Liver (tissue), 9 donors: ENCODE data around the gene ARL3. TPM values are rescaled to one million over a fixed set of nuclear protein-coding genes. Genes with fewer than 3 reads are reported as not detected.

Source experiments
- DNase-seq: peaks from one replicate; pipeline ENCODE4 v3.0.0-alpha.2; 2017; ENCODE audit warnings: low spot score
- H3K27ac ChIP-seq, 2 donors: one replicate each; pipeline ENCODE4 v1.7.0; 2013; ENCODE audit warnings: inconsistent platforms in 2 of 2, low read length in 2 of 2, control low read depth in 1 of 2, low read depth in 1 of 2, mild to moderate bottlenecking in 1 of 2
- H3K27me3 ChIP-seq, 4 donors: one replicate each; pipeline versions ENCODE4 v1.6.1 to v1.7.0; 2013; ENCODE audit warnings: low read length in 3 of 4, inconsistent platforms in 1 of 4, mild to moderate bottlenecking in 1 of 4, moderate library complexity in 1 of 4; ENCODE audit not compliant: control insufficient read depth in 4 of 4, insufficient read depth in 4 of 4
- H3K36me3 ChIP-seq, 4 donors: one replicate each; pipeline versions ENCODE4 v1.6.1 to v1.7.0; 2013; ENCODE audit warnings: low read length in 3 of 4, mild to moderate bottlenecking in 3 of 4, low read depth in 1 of 4, moderate library complexity in 1 of 4; ENCODE audit not compliant: control insufficient read depth in 4 of 4, insufficient read depth in 3 of 4
- H3K4me1 ChIP-seq, 4 donors: one replicate each; pipeline versions ENCODE4 v1.6.1 to v1.7.0; 2013; ENCODE audit warnings: low read length in 3 of 4, mild to moderate bottlenecking in 3 of 4, moderate library complexity in 1 of 4; ENCODE audit not compliant: control insufficient read depth in 4 of 4, insufficient read depth in 4 of 4
- H3K4me3 ChIP-seq, 3 donors: one replicate each; pipeline versions ENCODE4 v1.6.1 to v1.7.0; 2013; ENCODE audit warnings: low read length in 3 of 3, control low read depth in 1 of 3, low read depth in 1 of 3, mild to moderate bottlenecking in 1 of 3
- H3K9ac ChIP-seq, 2 donors: one replicate each; pipeline ENCODE4 v1.7.0; 2013; ENCODE audit warnings: low read length in 2 of 2, mild to moderate bottlenecking in 2 of 2, moderate library complexity in 2 of 2, control low read depth in 1 of 2, low read depth in 1 of 2
- H3K9me3 ChIP-seq, 4 donors: one replicate each; pipeline versions ENCODE4 v1.6.1 to v1.7.0; 2013; ENCODE audit warnings: low read length in 3 of 4; ENCODE audit not compliant: control insufficient read depth in 4 of 4
- ATF3 ChIP-seq: IDR thresholded peaks from 2 replicates; pipeline ENCODE4 v1.6.1; 2016; ENCODE audit warnings: antibody characterized with exemption
- EGR1 ChIP-seq, 2 donors: IDR thresholded peaks; 2 replicates each; pipeline ENCODE4 v1.6.1; 2016 to 2018; ENCODE audit warnings: antibody characterized with exemption in 2 of 2, low read depth in 2 of 2
- FOXA1 ChIP-seq: IDR thresholded peaks from 2 replicates; pipeline ENCODE4 v1.6.1; 2016; ENCODE audit warnings: antibody characterized with exemption
- FOXA2 ChIP-seq: IDR thresholded peaks from 2 replicates; pipeline ENCODE4 v1.6.1; 2016; ENCODE audit warnings: antibody characterized with exemption
- GABPA ChIP-seq, 2 donors: IDR thresholded peaks in 1 of 2; conservative IDR thresholded peaks in 1 of 2; 2 replicates each; pipeline ENCODE4 v1.6.1; 2016; ENCODE audit warnings: antibody characterized with exemption in 2 of 2, mild to moderate bottlenecking in 1 of 2, moderate library complexity in 1 of 2
- HNF4A ChIP-seq, 2 donors: conservative IDR thresholded peaks; 2 replicates each; pipeline ENCODE4 v1.6.1; 2016; ENCODE audit warnings: antibody characterized with exemption in 2 of 2, mild to moderate bottlenecking in 2 of 2
- HNF4G ChIP-seq: IDR thresholded peaks from 2 replicates; pipeline ENCODE4 v1.6.1; 2016; ENCODE audit warnings: antibody characterized with exemption
- JUND ChIP-seq, 2 donors: IDR thresholded peaks; 2 replicates each; pipeline ENCODE4 v1.6.1; 2016; ENCODE audit warnings: antibody characterized with exemption in 2 of 2
- MAX ChIP-seq: IDR thresholded peaks from 2 replicates; pipeline ENCODE4 v1.6.1; 2016; ENCODE audit warnings: antibody characterized with exemption
- NR2F2 ChIP-seq: IDR thresholded peaks from 2 replicates; pipeline ENCODE4 v1.6.1; 2016; ENCODE audit warnings: antibody characterized with exemption
- RAD21 ChIP-seq, 2 donors: IDR thresholded peaks; 2 replicates each; pipeline ENCODE4 v1.6.1; 2016; ENCODE audit warnings: antibody characterized with exemption in 2 of 2, mild to moderate bottlenecking in 2 of 2
- REST ChIP-seq: IDR thresholded peaks from 2 replicates; pipeline ENCODE4 v1.6.1; 2016; ENCODE audit warnings: antibody characterized with exemption, mild to moderate bottlenecking
- RXRA ChIP-seq, 2 donors: IDR thresholded peaks; 2 replicates each; pipeline ENCODE4 v1.6.1; 2017 to 2018; ENCODE audit warnings: antibody characterized with exemption in 2 of 2, mild to moderate bottlenecking in 1 of 2
- SP1 ChIP-seq: IDR thresholded peaks from 2 replicates; pipeline ENCODE4 v1.6.1; 2018; ENCODE audit warnings: antibody characterized with exemption, mild to moderate bottlenecking
- TAF1 ChIP-seq: conservative IDR thresholded peaks from 2 replicates; pipeline ENCODE4 v1.6.1; 2016; ENCODE audit warnings: antibody characterized with exemption, mild to moderate bottlenecking
- YY1 ChIP-seq: IDR thresholded peaks from 2 replicates; pipeline ENCODE4 v1.6.1; 2016; ENCODE audit warnings: antibody characterized with exemption, mild to moderate bottlenecking
- ZBTB33 ChIP-seq: IDR thresholded peaks from 2 replicates; pipeline ENCODE4 v1.6.1; 2016; ENCODE audit warnings: antibody characterized with exemption
- WGBS: extraction: QIAGEN DNeasy Blood & Tissue Kit; methylation state at CpG from one replicate; pipeline ENCODE4 v1.1.7; 2013; 5-methylcytosine and 5-hydroxymethylcytosine counted together
- polyA plus RNA-seq, 2 donors: library from polyadenylated mRNA; stranded (reverse) in 1 of 2; unstranded in 1 of 2; fragments of 200-250 nt in 1 of 2; fragments of >200 nt in 1 of 2; fragmentation: Nextera tagmentation in 1 of 2; extraction: Ambion mirVana in 1 of 2; gene quantifications; one replicate each; pipeline versions ENCODE4 v1.2.1 to v1.2.3, GENCODE V29; 2013 to 2015
- total RNA-seq, 2 donors: library from RNA; depleted of rRNA; stranded (reverse); fragments of >200 nt; gene quantifications; one replicate each; pipeline ENCODE4 v1.2.3, GENCODE V29; 2014
- donor health status: healthy.
- donor health status: healthy.
- donor health status: healthy.
- donor health status: healthy.
- donor health status: healthy.

ARL3 gene
- total and polyA plus RNA-seq, 4 donors, result 1.0 to 2.5 (median 2.3) TPM

- H3K9ac ChIP-seq, result no peak overlapping the region
These were observed 36.2 kb downstream of the ARL3 start for GRCh38 chr10:102678068-102678400.

More at GRCh38 chr10:102678068-102678400, 36.2 kb downstream of the ARL3 start:
- H3K36me3 ChIP-seq, result no peaks in the 10 kb centered on the region
- DNase-seq, result no peak
- peaks cover 4 to 24% (median 14%) of the 10 kb centered on the region in 4 donors for H3K4me1 ChIP-seq
- H3K9me3 ChIP-seq, result no peaks in the 10 kb centered on the region
- H3K27ac ChIP-seq, result no peak overlapping the region
- TF ChIP-seq MAX (no peak), FOXA1 (no peak), JUND (IDR thresholded peaks at IDR 0.05) (no peak), SP1 (no peak), HNF4G (no peak), TAF1 (no peak), ZBTB33 (no peak), HNF4A (conservative IDR thresholded peaks at IDR 0.05) (no peak), REST (no peak), NR2F2 (no peak), EGR1 (IDR thresholded peaks at IDR 0.05; ENCODE audit: low read depth in 2 of 2) (no peak), YY1 (no peak), RXRA (IDR thresholded peaks at IDR 0.05) (no peak), RAD21 (IDR thresholded peaks at IDR 0.05) (no peak), GABPA (IDR thresholded peaks at IDR 0.05 in 1 of 2, conservative IDR thresholded peaks at IDR 0.05 in 1 of 2) (no peak), ATF3 (no peak), FOXA2 (no peak)
- no peak overlapping the region for H3K4me3 ChIP-seq
- no peaks in the 10 kb centered on the region for H3K27me3 ChIP-seq
- 45% methylated on average over 9 of the region's 9 CpGs for WGBS
